Activated CD4-positive, alpha-beta T cell treated with anti-CD3 and anti-CD28 coated beads, Interleukin-2, amount 50 U/mL, for 16 hours (primary cell): ENCODE measurements around the gene GJA8.
"Not testable (repeated sequence)": the region's sequence is repeated elsewhere in the genome, so short reads cannot be mapped to it uniquely, and the experiment has no call there.

Experiments
- DNase-seq: peaks from one replicate; pipeline ENCODE4 v3.0.0-alpha.2; 2020

Gene GJA8

GRCh38 chr1:147902253-147902845, at the start of gene GJA8:
Gene GJA8 (plus strand): TSS chr1:147902795. CDS start chr1:147907956, 5,161 bp downstream.
- DNase-seq, result no peak

GRCh38 chr1:147853391-147853790, 49.2 kb upstream of the GJA8 start:
- DNase-seq, result no peak

GRCh38 chr1:147854989-147855388, 47.6 kb upstream of the GJA8 start:
- not testable (repeated sequence) for DNase-seq

- DNase-seq, result not testable (repeated sequence)
Observed at GRCh38 chr1:147855996-147856395, 46.6 kb upstream of the GJA8 start.

- not testable (repeated sequence) for DNase-seq
Observed at GRCh38 chr1:147867204-147867603, 35.4 kb upstream of the GJA8 start.

GRCh38 chr1:147878022-147878421, 24.6 kb upstream of the GJA8 start:
- no peak for DNase-seq

GRCh38 chr1:147879911-147880310, 22.7 kb upstream of the GJA8 start:
- DNase-seq, result no peak

GRCh38 chr1:147882535-147882934, 20.1 kb upstream of the GJA8 start:
- DNase-seq, result no peak

GRCh38 chr1:147890177-147890790, 12.3 kb upstream of the GJA8 start:
- DNase-seq, result peak; percentile 59

GRCh38 chr1:147891088-147891487, 11.5 kb upstream of the GJA8 start:
- no peak for DNase-seq

GRCh38 chr1:147892216-147892615, 10.4 kb upstream of the GJA8 start:
- DNase-seq, result no peak

- DNase-seq, result peak; percentile 49
Observed at GRCh38 chr1:147892731-147893214, 9.8 kb upstream of the GJA8 start.

- no peak for DNase-seq
Observed at GRCh38 chr1:147895123-147895522, 7.5 kb upstream of the GJA8 start.

GRCh38 chr1:147897029-147897752, 5.4 kb upstream of the GJA8 start:
- no peak for DNase-seq

- DNase-seq, result no peak
Observed at GRCh38 chr1:147897789-147898188, 4.8 kb upstream of the GJA8 start.

- DNase-seq, result peak; percentile 43
Observed at GRCh38 chr1:147904726-147905125, 2.1 kb downstream of the GJA8 start.

GRCh38 chr1:147907786-147908509, 5.4 kb downstream of the GJA8 start:
- DNase-seq, result no peak

GRCh38 chr1:147912553-147912952, 10.0 kb downstream of the GJA8 start:
- DNase-seq, result no peak

- DNase-seq, result no peak
Observed at GRCh38 chr1:147913362-147913942, 10.9 kb downstream of the GJA8 start.

- DNase-seq, result no peak
Observed at GRCh38 chr1:147919896-147920295, 17.3 kb downstream of the GJA8 start.

- peak; percentile 31 for DNase-seq
Observed at GRCh38 chr1:147924813-147925212, 22.2 kb downstream of the GJA8 start.

GRCh38 chr1:147927215-147927614, 24.6 kb downstream of the GJA8 start:
- DNase-seq, result peak; percentile 6

GRCh38 chr1:147927689-147928088, 25.1 kb downstream of the GJA8 start:
- not testable (repeated sequence) for DNase-seq
